ENCODE measurements around the gene NBPF14.
"Not testable (repeated sequence)": the region's sequence is repeated elsewhere in the genome, so short reads cannot be mapped to it uniquely, and the experiment has no call there.

- TF ChIP-seq POLR2AphosphoS5 (IDR thresholded peaks at IDR 0.05); CTCF (IDR thresholded peaks at IDR 0.05 in 8 of 11, conservative IDR thresholded peaks at IDR 0.05 in 3 of 11); POLR2A (IDR thresholded peaks at IDR 0.05): not testable (repeated sequence)
These were observed 29.6 kb upstream of the NBPF14 start for GRCh38 chr1:148625451-148625850.

All from spleen (tissue), 7 donors.